NCI-H1048 (cell line): ENCODE results near the gene VKORC1.

ENCODE experiments used
- DNase-seq: peaks from one replicate; lab custom pipeline; 2025; lab: John Stamatoyannopoulos, UW

Gene VKORC1

GRCh38 chr16:31130336-31130891 is 35.8 kb upstream of the VKORC1 start:
- DNase-seq, result no peak

DNA sequence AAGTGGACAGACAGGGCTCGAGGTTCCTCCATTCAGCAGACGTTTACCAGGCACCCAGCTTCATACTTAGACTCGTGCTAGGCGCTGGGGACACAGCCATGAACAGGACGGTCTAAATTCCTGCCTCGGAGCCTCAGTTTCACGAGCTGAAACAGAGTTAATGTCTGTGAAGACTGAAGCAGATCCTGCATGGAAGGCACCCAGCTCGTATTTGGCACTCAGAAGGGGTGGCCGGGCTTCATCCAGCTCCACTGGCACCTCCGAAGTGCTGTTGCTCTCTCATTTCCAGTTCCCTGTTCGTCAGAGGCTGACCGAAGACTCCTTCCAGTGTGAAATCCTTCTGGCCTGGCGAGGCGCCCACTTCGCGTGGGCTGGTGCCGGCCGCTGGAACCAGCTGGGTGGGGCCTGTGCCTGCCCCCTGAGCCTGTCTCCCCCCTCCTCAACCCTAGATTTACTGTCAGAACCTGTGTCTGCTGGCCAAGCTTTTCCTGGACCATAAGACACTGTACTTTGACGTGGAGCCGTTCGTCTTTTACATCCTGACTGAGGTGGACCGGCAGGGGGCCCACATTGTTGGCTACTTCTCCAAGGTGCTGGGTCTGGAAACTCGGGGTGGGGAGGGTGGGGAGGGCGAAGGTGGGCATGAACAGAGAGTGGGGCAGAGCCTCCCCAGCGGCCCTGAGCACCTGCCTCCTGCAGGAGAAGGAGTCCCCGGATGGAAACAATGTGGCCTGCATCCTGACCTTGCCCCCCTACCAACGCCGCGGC is 35.2 kb upstream of the VKORC1 start:
- DNase-seq, result no peak

GRCh38 chr16:31128711-31129567 is 34.3 kb upstream of the VKORC1 start:
- no peak for DNase-seq

GRCh38 chr16:31127182-31127581 is 32.6 kb upstream of the VKORC1 start:
- DNase-seq, result no peak

GRCh38 chr16:31125844-31126243 is 31.2 kb upstream of the VKORC1 start:
- DNase-seq, result no peak

DNA sequence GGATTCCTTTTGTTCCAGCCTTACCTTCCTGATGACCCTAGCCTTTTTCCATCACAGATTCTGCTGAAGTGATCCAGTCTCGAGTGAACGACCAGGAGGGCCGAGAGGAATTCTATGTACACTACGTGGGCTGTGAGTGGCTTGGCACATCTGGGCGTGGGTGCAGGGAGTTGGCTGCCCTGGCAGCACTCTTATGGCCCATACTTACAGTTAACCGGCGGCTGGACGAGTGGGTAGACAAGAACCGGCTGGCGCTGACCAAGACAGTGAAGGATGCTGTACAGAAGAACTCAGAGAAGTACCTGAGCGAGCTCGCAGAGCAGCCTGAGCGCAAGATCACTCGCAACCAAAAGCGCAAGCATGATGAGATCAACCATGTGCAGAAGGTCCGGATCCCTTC is 25.5 kb upstream of the VKORC1 start:
- DNase-seq, result no peak

DNA sequence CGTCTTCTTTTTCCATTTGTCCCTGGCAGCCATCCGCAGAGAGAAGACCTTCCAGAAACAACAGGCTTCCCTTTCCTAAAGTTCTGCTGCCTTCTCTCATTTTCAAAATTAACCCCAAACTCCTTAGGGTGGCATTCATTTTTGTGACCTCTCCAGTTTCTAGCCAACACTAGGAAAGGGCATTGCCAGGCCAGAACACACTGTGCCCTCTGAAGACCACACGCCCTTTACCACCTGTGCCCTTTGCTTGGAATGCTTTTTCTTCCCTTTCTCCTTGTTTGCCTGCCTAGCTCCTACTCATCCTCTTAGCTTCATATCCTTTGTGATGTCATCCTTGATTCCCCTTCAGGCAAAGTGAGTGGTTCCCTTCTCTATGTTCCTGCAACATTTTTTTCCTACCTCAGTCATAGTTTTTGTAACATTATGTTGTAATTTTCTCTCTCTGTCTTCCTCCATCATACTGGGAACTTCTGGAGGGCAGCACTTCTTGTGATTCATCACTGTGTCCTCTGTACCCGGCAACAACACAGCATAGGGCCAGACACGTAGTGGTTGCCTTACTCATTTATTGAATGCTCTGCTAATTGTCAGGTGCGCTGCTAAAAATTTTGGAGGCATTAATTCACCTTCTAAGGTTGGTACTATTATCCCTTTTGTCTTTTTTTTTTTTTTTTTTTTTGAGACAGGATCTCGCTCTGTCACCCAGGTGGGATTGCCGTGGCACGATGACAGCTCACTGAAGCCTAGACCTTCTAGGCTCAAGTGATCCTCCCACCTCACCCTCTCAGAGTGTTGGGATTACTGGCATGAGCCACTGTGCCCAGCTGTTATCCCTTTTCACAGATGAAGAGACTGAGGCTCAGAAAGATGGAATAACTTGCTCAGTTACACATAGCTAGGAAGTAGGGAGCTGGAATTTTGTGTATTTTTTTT is 23.9 kb upstream of the VKORC1 start:
- DNase-seq, result no peak

DNA sequence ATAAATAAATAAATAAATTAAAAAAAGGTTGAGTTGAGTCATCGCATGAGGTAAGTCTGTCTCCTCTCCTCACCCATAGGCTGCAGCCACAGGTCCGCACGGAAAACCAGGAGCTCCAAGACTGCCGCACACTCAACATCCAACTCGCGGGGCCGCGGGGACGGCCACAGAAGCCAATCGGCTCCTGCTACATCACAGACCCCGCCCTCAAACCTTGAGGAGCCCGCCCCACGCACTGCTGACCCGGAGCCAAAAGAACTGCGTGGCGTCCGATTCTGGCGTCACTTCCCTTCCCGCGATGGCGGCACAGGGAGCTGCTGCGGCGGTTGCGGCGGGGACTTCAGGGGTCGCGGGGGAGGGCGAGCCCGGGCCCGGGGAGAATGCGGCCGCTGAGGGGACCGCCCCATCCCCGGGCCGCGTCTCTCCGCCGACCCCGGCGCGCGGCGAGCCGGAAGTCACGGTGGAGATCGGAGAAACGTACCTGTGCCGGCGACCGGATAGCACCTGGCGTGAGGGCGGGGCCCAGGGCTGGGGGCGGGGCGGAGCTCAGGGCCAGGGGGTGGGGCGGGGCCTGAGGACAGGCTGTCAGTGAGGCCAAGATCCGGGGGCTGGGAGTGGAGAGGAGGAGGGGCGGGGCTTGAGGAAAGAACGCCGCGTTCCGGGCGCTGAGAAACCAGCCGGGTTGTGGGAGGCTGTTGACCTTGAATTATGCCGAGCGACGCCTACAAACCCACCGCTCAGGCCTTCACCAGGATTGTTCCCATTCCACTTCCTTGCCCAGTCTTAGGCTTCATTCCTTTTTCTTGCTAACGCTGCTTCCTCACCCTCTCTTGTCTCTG is 23.0 kb upstream of the VKORC1 start, which contains the start of gene KAT8:
KAT8 (plus strand) TSS at position 281 of the 839 bp plus-strand sequence; CDS start at position 299, 18 bp downstream.
- peak; percentile 88 for DNase-seq

GRCh38 chr16:31114468-31114867 is 19.9 kb upstream of the VKORC1 start:
- DNase-seq, result no peak

DNA sequence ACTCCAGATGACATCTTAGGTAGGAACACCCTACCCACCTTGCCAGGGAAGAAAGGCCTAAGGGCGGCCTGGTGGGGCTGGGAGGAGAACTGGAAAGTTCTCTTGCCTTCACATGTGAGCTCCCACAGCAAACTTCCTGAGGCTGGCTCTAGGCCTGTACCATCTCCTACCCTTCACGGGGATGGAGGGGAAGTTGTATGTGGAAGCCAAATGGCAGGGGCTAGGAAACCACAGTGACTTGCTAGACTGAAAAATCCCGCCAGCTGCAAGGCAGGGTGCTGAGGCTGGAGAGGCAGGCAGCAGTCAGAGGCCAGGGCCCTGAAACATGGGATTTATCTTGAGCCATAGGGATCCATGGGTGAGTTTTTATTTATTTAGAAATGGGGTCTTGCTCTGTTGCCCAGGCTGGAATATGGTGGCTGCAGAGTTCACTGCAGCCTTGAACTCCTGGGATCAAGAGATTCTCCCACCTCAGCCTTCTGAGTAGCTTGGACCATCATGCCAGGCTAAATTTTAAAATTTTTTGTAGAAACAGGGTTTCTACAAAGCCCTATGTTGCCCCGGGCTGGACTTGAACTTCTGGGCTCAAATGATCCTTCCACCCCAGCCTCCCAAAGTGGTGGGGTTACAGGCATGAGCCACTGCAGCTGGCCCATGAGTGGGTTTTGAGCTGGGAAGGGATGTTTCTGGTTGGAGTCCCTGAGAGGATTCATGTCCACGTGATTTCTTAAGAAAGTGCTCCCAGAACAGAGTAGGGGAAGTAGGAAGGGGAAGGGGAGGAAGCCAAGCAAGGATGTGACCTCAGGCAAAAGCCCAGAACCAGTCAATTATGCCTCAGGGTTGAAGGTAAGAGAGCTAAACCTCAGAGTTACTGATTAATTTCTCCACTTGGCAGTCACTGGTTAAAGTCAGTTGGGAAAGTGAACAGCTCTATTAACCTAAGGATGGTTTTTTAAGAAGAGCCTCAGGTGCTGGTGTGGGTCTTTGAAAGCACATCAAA is 18.8 kb upstream of the VKORC1 start:
- no peak for DNase-seq

DNA sequence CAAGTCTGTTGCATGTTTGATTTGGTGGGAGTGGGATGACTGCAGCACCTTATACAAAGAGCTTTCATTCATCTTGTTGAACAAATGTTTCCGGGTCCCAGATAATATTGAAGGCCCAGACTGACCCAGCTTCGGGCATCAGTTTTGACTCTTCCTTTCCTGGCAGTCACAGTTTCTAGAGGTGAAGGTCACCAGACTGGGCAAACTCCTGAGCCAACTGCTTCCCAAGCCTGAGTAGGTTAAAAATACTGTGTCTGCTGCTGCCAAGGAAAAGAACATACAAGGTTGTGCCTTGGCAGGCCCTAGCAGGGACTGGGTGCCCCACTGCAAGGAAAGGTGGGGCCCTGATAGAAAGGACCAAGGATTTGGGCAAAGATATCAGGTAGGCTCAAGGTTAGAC is 18.1 kb upstream of the VKORC1 start:
- no peak for DNase-seq

- no peak for DNase-seq
Measured at GRCh38 chr16:31111881-31112466, 17.4 kb upstream of the VKORC1 start.

GRCh38 chr16:31110106-31111034 is 15.8 kb upstream of the VKORC1 start:
- DNase-seq, result no peak

DNA sequence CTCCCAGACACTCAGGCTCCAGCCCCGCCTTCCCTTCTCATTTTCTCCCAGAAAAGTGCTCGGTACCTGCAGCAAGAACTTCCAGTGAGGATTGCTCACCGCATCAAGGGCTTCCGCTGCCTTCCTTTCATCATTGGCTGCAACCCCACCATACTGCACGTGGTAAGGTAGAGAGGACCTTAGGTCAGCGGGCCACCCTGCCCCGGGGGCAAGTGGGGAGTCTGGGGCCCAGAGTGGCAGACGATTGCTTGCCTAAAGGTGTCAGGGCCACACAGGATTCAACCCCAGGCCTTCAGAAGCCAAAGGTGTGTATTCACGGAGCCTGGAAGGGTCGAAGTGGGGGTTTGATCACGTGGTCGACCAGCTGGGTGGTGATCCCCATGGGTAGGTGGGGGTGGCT is 15.0 kb upstream of the VKORC1 start:
- DNase-seq, result no peak

DNA sequence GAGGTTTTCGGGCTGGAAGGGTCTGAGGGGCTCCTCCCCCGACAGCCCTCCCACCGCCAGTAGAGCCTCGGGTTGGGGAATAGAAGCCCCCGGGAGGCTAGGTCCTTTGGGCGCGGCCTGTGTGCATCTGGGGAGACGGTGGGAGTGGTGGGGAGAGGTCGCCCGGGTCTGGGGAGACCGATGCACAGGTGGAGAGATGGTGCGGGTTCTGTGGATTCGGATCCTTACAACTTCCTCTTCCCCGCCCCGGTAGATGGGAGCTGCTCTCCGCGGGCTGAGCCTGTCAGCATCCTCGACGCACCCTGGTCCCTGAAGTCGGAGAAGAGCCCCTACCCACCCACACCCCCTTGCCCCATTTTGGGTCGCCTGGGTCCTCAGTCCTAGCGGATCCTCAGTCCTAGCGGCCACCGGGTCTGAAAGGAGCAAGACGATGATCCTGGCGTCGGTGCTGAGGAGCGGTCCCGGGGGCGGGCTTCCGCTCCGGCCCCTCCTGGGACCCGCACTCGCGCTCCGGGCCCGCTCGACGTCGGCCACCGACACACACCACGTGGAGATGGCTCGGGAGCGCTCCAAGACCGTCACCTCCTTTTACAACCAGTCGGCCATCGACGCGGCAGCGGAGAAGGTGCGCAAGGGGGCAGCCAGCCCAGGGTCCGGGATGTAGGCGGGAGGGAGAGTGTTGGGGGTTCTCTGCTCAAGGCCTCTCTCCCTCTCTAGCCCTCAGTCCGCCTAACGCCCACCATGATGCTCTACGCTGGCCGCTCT is 14.4 kb upstream of the VKORC1 start:
- DNase-seq, result no peak

GRCh38 chr16:31108035-31108793 is 13.6 kb upstream of the VKORC1 start, which contains the start of gene BCKDK:
Gene BCKDK, plus strand, starts transcription at chr16:31108386. Its CDS starts 838 bp downstream, at chr16:31109224.
- DNase-seq, result peak; percentile 47
